HEK293 (cell line): ENCODE data around the gene JPH4.

ENCODE experiments used
- CTCF ChIA-PET: fragments of 350-600 bp; formaldehyde crosslinking; extraction: SDS; loops from one replicate; lab custom pipeline; 2021; ENCODE audit warnings: antibody characterized with exemption; lab: Yijun Ruan, JAX
- POLR2A ChIA-PET: fragments of 300-600 bp; formaldehyde crosslinking; extraction: SDS; loops from one replicate; lab custom pipeline; 2020; ENCODE audit warnings: antibody characterized with exemption, inconsistent platforms; lab: Yijun Ruan, JAX
- H3K27ac ChIP-seq: fragments of 200-500 bp; sonication (Bioruptor generic); 2 replicates; pipeline ENCODE4 v1.5.1; 2014; ENCODE audit warnings: low read depth, low read length, control low read depth, inconsistent platforms; ENCODE audit errors: extremely low read depth
- H3K36me3 ChIP-seq, 2 experiments: fragments of 200-500 bp in 1 of 2; sonication (Bioruptor generic) in 1 of 2; 1 replicate in 1 of 2; 2 replicates in 1 of 2; pipeline ENCODE4 v1.5.1; 2014 to 2017; ENCODE audit warnings: inconsistent platforms in 2 of 2, low read length in 2 of 2; ENCODE audit not compliant: control insufficient read depth in 2 of 2, insufficient read depth in 1 of 2
- H3K4me1 ChIP-seq: fragments of 200-500 bp; sonication (Bioruptor generic); 2 replicates; pipeline ENCODE4 v1.5.1; 2014; ENCODE audit warnings: mild to moderate bottlenecking, low read length, inconsistent platforms; ENCODE audit not compliant: control insufficient read depth, insufficient read depth
- H3K4me3 ChIP-seq: 2 replicates; pipeline ENCODE4 v1.5.1; 2011; ENCODE audit warnings: low read depth, mild to moderate bottlenecking, control low read depth, low read length, moderate library complexity
- H3K9me3 ChIP-seq: fragments of 200-500 bp; sonication (Bioruptor generic); 2 replicates; pipeline ENCODE4 v1.5.1; 2014; ENCODE audit warnings: low read depth, low read length, inconsistent platforms; ENCODE audit not compliant: control insufficient read depth, insufficient read depth
- ATF2 ChIP-seq: fragments of 450-650 bp; formaldehyde crosslinking; IDR thresholded peaks from 2 replicates; pipeline ENCODE4 v1.5.1; 2016; ENCODE audit warnings: missing biosample characterization, missing genetic modification characterization, low read depth
- BCL11A ChIP-seq: fragments of 450-650 bp; formaldehyde crosslinking; IDR thresholded peaks from 2 replicates; pipeline ENCODE4 v1.5.1; 2016; ENCODE audit warnings: low read depth, missing biosample characterization, missing genetic modification characterization
- ELK4 ChIP-seq: IDR thresholded peaks from 2 replicates; pipeline ENCODE4 v1.6.1; 2011; ENCODE audit warnings: mild to moderate bottlenecking, low read depth, low read length, borderline replicate concordance
- HIC1 ChIP-seq: fragments of 450-650 bp; formaldehyde crosslinking; IDR thresholded peaks from 2 replicates; pipeline ENCODE4 v1.5.1; 2016; ENCODE audit warnings: missing biosample characterization, missing genetic modification characterization
- HOXA7 ChIP-seq: sonication (generic); formaldehyde crosslinking; IDR thresholded peaks from 2 replicates; pipeline ENCODE4 v1.8.1; 2022; ENCODE audit warnings: missing genetic modification reagents, borderline replicate concordance
- KLF10 ChIP-seq: fragments of 450-650 bp; IDR thresholded peaks from 2 replicates; pipeline ENCODE4 v1.5.1; 2018; ENCODE audit warnings: missing biosample characterization, mild to moderate bottlenecking, missing genetic modification characterization
- PRDM10 ChIP-seq: fragments of 450-650 bp; formaldehyde crosslinking; IDR thresholded peaks from 2 replicates; pipeline ENCODE4 v1.5.1; 2016; ENCODE audit warnings: missing biosample characterization, missing genetic modification characterization
- PRDM6 ChIP-seq: fragments of 450-650 bp; formaldehyde crosslinking; IDR thresholded peaks from 2 replicates; pipeline ENCODE4 v1.5.1; 2017; ENCODE audit warnings: missing biosample characterization, missing genetic modification characterization
- RBAK ChIP-seq: fragments of 450-650 bp; formaldehyde crosslinking; IDR thresholded peaks from 2 replicates; pipeline ENCODE4 v1.5.1; 2016; ENCODE audit warnings: missing biosample characterization, missing genetic modification characterization
- SCRT2 ChIP-seq: fragments of 450-650 bp; formaldehyde crosslinking; IDR thresholded peaks from 2 replicates; pipeline ENCODE4 v1.5.1; 2016; ENCODE audit warnings: missing biosample characterization, missing genetic modification characterization
- SP7 ChIP-seq: fragments of 450-650 bp; formaldehyde crosslinking; IDR thresholded peaks from 2 replicates; pipeline ENCODE4 v1.5.1; 2016; ENCODE audit warnings: missing biosample characterization, missing genetic modification characterization
- YY1 ChIP-seq: fragments of 450-650 bp; formaldehyde crosslinking; IDR thresholded peaks from 2 replicates; pipeline ENCODE4 v1.5.1; 2018; ENCODE audit warnings: missing biosample characterization, missing genetic modification characterization
- ZBTB17 ChIP-seq: fragments of 450-650 bp; formaldehyde crosslinking; IDR thresholded peaks from 2 replicates; pipeline ENCODE4 v1.5.1; 2016; ENCODE audit warnings: missing biosample characterization, missing genetic modification characterization
- ZNF184 ChIP-seq: fragments of 450-650 bp; IDR thresholded peaks from 2 replicates; pipeline ENCODE4 v1.5.1; 2018; ENCODE audit warnings: missing biosample characterization, mild to moderate bottlenecking, missing genetic modification characterization
- ZNF2 ChIP-seq: fragments of 450-650 bp; formaldehyde crosslinking; IDR thresholded peaks from 2 replicates; pipeline ENCODE4 v1.5.1; 2016; ENCODE audit warnings: missing biosample characterization, missing genetic modification characterization
- ZNF341 ChIP-seq: fragments of 450-650 bp; formaldehyde crosslinking; IDR thresholded peaks from 2 replicates; pipeline ENCODE4; 2016; ENCODE audit warnings: low read depth, missing biosample characterization, missing genetic modification characterization
- ZNF362 ChIP-seq: fragments of 450-650 bp; formaldehyde crosslinking; IDR thresholded peaks from 2 replicates; pipeline ENCODE4 v1.5.1; 2016; ENCODE audit warnings: missing biosample characterization, missing genetic modification characterization
- ZNF37A ChIP-seq: fragments of 450-650 bp; IDR thresholded peaks from 2 replicates; pipeline ENCODE4 v1.5.1; 2018; ENCODE audit warnings: missing biosample characterization, missing genetic modification characterization
- ZNF449 ChIP-seq: fragments of 450-650 bp; formaldehyde crosslinking; IDR thresholded peaks from 2 replicates; pipeline ENCODE4 v1.5.1; 2017; ENCODE audit warnings: missing biosample characterization, mild to moderate bottlenecking, missing genetic modification characterization, moderate library complexity
- ZNF513 ChIP-seq: fragments of 450-650 bp; IDR thresholded peaks from 2 replicates; pipeline ENCODE4 v1.5.1; 2018; ENCODE audit warnings: missing biosample characterization, missing genetic modification characterization
- ZNF596 ChIP-seq: fragments of 450-650 bp; IDR thresholded peaks from 2 replicates; pipeline ENCODE4 v1.5.0; 2018; ENCODE audit warnings: missing biosample characterization, mild to moderate bottlenecking, missing genetic modification characterization, moderate library complexity
- ZNF830 ChIP-seq: fragments of 450-650 bp; IDR thresholded peaks from 2 replicates; pipeline ENCODE4 v1.5.0; 2018; ENCODE audit warnings: missing biosample characterization, missing genetic modification characterization, low read depth, mild to moderate bottlenecking, moderate library complexity

JPH4 gene

GRCh38 chr14:23578560-23579310 is at the start of gene JPH4:
TSS of gene JPH4 (minus strand) at chr14:23578790. CDS start at chr14:23577453, 1,337 bp downstream.
- CTCF ChIA-PET, result interaction anchor here (0.6 kb wide), 1 partner anchor 24 kb away, joined by 3 read pairs; no protein-coding TSS in a partner anchor
- Histone ChIP-seq H3K4me1 (no peaks in the 10 kb centered on the region), H3K27ac (no peak within 1 kb of the TSS), H3K4me3 (no peak within 1 kb of the TSS), H3K36me3 (no peaks in the 10 kb centered on the region), H3K9me3 (no peaks in the 10 kb centered on the region)
- POLR2A ChIA-PET, result interaction anchor here (0.7 to 1.0 kb wide), 2 partner anchors 12 to 22 kb away, joined by 3 to 4 read pairs; partner anchors contain the start of gene AP1G2
- TF ChIP-seq PRDM6 (tag by site-specific recombination), result no peak
- TF ChIP-seq ZNF449 (tag by site-specific recombination), result no peak
- TF ChIP-seq ATF2 (tag by site-specific recombination), result no peak
- no peak for TF ChIP-seq ZNF184 (tag by site-specific recombination)
- no peak for TF ChIP-seq YY1 (tag by site-specific recombination)
- no peak for TF ChIP-seq ELK4
- no peak for TF ChIP-seq ZNF362 (tag by site-specific recombination)
- no peak for TF ChIP-seq SCRT2 (tag by site-specific recombination)
- no peak for TF ChIP-seq HOXA7 (CRISPR knock-in tag)
- TF ChIP-seq ZNF513 (tag by site-specific recombination), result no peak
- peak; percentile 83 for TF ChIP-seq ZBTB17 (tag by site-specific recombination)
- no peak for TF ChIP-seq RBAK (tag by site-specific recombination)
- TF ChIP-seq ZNF37A, result no peak
- TF ChIP-seq BCL11A, result no peak
- TF ChIP-seq ZNF830 (tag by site-specific recombination), result no peak
- no peak for TF ChIP-seq HIC1 (tag by site-specific recombination)
- no peak for TF ChIP-seq ZNF596 (tag by site-specific recombination)
- TF ChIP-seq SP7, result no peak
- TF ChIP-seq PRDM10, result peak; percentile 64
- peak; percentile 94 for TF ChIP-seq ZNF341 (tag by site-specific recombination)
- no peak for TF ChIP-seq KLF10 (tag by site-specific recombination)
- no peak for TF ChIP-seq ZNF2 (tag by site-specific recombination)
